Stimulated activated CD8-positive, alpha-beta memory T cell treated with anti-CD3 and anti-CD28 coated beads, Interleukin-7, amount 100 ng/mL, for 48 hours (primary cell): ENCODE results near the gene LPAR1.

Experiments
- DNase-seq, 2 donors: peaks; one replicate each; pipeline ENCODE4 v3.0.0-alpha.2; 2020; ENCODE audit warnings: low read depth in 1 of 2; ENCODE audit errors: extremely low read depth in 1 of 2

Gene LPAR1

GRCh38 chr9:110923601-110924000 is 114.7 kb downstream of the LPAR1 start:
- DNase-seq = no peak

- DNase-seq = no peak
Measured at GRCh38 chr9:110922145-110922544, 116.1 kb downstream of the LPAR1 start.

GRCh38 chr9:110921705-110922104 is 116.6 kb downstream of the LPAR1 start:
- no peak for DNase-seq

- no peak for DNase-seq
Measured at GRCh38 chr9:110919609-110920008, 118.7 kb downstream of the LPAR1 start.

GRCh38 chr9:110919050-110919435 is 119.2 kb downstream of the LPAR1 start:
- DNase-seq = no peak

- DNase-seq = no peak
Measured at GRCh38 chr9:110918316-110919049, 119.8 kb downstream of the LPAR1 start.

GRCh38 chr9:110916403-110916802 is 121.9 kb downstream of the LPAR1 start:
- no peak for DNase-seq

- DNase-seq = no peak
Measured at GRCh38 chr9:110912419-110913291, 125.6 kb downstream of the LPAR1 start.

GRCh38 chr9:110911659-110912418 is 126.4 kb downstream of the LPAR1 start:
- DNase-seq = no peak

- DNase-seq = no peak
Measured at GRCh38 chr9:110908894-110909293, 129.4 kb downstream of the LPAR1 start.

- no peak for DNase-seq
Measured at GRCh38 chr9:110900917-110901316, 137.4 kb downstream of the LPAR1 start.

- no peak for DNase-seq
Measured at GRCh38 chr9:110900456-110900855, 137.8 kb downstream of the LPAR1 start.

GRCh38 chr9:110898866-110899265 is 139.4 kb downstream of the LPAR1 start:
- no peak for DNase-seq

- DNase-seq = no peak
Measured at GRCh38 chr9:110898358-110898757, 139.9 kb downstream of the LPAR1 start.

GRCh38 chr9:110897943-110898342 is 140.3 kb downstream of the LPAR1 start:
- DNase-seq = no peak

- DNase-seq = no peak
Measured at GRCh38 chr9:110895147-110895905, 142.9 kb downstream of the LPAR1 start.

GRCh38 chr9:110894731-110895130 is 143.5 kb downstream of the LPAR1 start:
- DNase-seq = no peak

GRCh38 chr9:110892689-110893088 is 145.6 kb downstream of the LPAR1 start:
- DNase-seq = no peak

GRCh38 chr9:110891760-110892159 is 146.5 kb downstream of the LPAR1 start:
- DNase-seq = no peak

- no peak for DNase-seq
Measured at GRCh38 chr9:110890416-110890815, 147.9 kb downstream of the LPAR1 start.

GRCh38 chr9:110887276-110887675 is 151.0 kb downstream of the LPAR1 start:
- DNase-seq = no peak
